B cell (primary cell): ENCODE results near the gene NCK2. TPM values are rescaled to one million over a fixed set of nuclear protein-coding genes. Genes with fewer than 3 reads are reported as not detected.

Source experiments
- ATAC-seq: fragments of 200-7000 bp; cut with Tn5 transposase; one replicate; pipeline ENCODE4 v1.10.0; 2021; ENCODE audit warnings: low read depth, mild to moderate bottlenecking, moderate number of reproducible peaks, moderate library complexity
- CTCF ChIA-PET: fragments of 350-600 bp; sonication (Branson Sonifier 250); formaldehyde crosslinking; loops from one replicate; lab custom pipeline; 2021; ENCODE audit warnings: antibody characterized with exemption, inconsistent platforms; lab: Charles Lee
- POLR2A ChIA-PET: fragments of 350-600 bp; sonication (Branson Sonifier 250); formaldehyde crosslinking; loops from one replicate; lab custom pipeline; 2021; ENCODE audit warnings: antibody characterized with exemption; lab: Charles Lee
- DNase-seq: peaks from one replicate; pipeline ENCODE4 v3.0.0; 2013
- H2AFZ ChIP-seq: 2 replicates; pipeline ENCODE4 v1.6.1; 2012; ENCODE audit warnings: mild to moderate bottlenecking, low read depth, low read length; ENCODE audit not compliant: insufficient read depth, poor library complexity, severe bottlenecking
- H3K27ac ChIP-seq, 2 donors: 1 replicate in 1 of 2; 2 replicates in 1 of 2; pipeline ENCODE4 v1.5.1; 2012 to 2013; ENCODE audit warnings: low read length in 2 of 2, mild to moderate bottlenecking in 2 of 2, moderate library complexity in 1 of 2
- H3K27me3 ChIP-seq, 4 experiments: fragments of 200-600 bp in 1 of 4; sonication (generic) in 1 of 4; replicated peaks in 1 of 4; 1 replicate in 2 of 4; 2 replicates in 2 of 4; pipeline versions ENCODE4 v1.6.1 to v1.7.0; 2013 to 2016; ENCODE audit warnings: low read length in 3 of 4, mild to moderate bottlenecking in 2 of 4, mixed read lengths in 1 of 4, moderate library complexity in 1 of 4; ENCODE audit not compliant: insufficient read depth in 4 of 4, control insufficient read depth in 3 of 4; ENCODE audit errors: control extremely low read depth in 1 of 4
- H3K36me3 ChIP-seq, 2 experiments: replicated peaks in 1 of 2; 1 replicate in 1 of 2; 2 replicates in 1 of 2; pipeline versions ENCODE4 v1.6.1 to v1.7.1; 2013; ENCODE audit warnings: low read length in 1 of 2; ENCODE audit not compliant: insufficient read depth in 2 of 2, control insufficient read depth in 1 of 2; ENCODE audit errors: control extremely low read depth in 1 of 2, extremely low read depth in 1 of 2
- H3K4me1 ChIP-seq, 2 donors: fragments of 200-600 bp in 1 of 2; sonication (generic) in 1 of 2; 1 replicate in 1 of 2; 2 replicates in 1 of 2; pipeline versions ENCODE4 v1.5.1 to v1.6.1; 2013 to 2017; ENCODE audit warnings: low read length in 2 of 2; ENCODE audit not compliant: control insufficient read depth in 2 of 2, insufficient read depth in 2 of 2
- H3K4me2 ChIP-seq: replicated peaks from 2 replicates; pipeline ENCODE3; 2012; ENCODE audit warnings: mild to moderate bottlenecking, low read depth, low read length; ENCODE audit not compliant: poor library complexity, severe bottlenecking
- H3K4me3 ChIP-seq, 5 experiments: fragments of 200-600 bp in 1 of 5; sonication (generic) in 1 of 5; 1 replicate in 3 of 5; 2 replicates in 2 of 5; pipeline versions ENCODE4 v1.5.1 to v1.7.0; 2011 to 2016; ENCODE audit warnings: low read length in 4 of 5, mild to moderate bottlenecking in 4 of 5, low read depth in 2 of 5, control low read depth in 1 of 5, moderate library complexity in 1 of 5; ENCODE audit not compliant: insufficient read depth in 1 of 5; ENCODE audit errors: control extremely low read depth in 1 of 5, extremely low read depth in 1 of 5
- H3K79me2 ChIP-seq: fragments of 200-600 bp; sonication (generic); one replicate; pipeline ENCODE4 v1.6.0; 2016; ENCODE audit warnings: low read length; ENCODE audit not compliant: control insufficient read depth, insufficient read depth
- H3K9ac ChIP-seq: fragments of 200-600 bp; sonication (generic); 2 replicates; pipeline ENCODE4 v1.6.1; 2017; ENCODE audit warnings: mild to moderate bottlenecking, low read length, moderate library complexity
- H3K9me3 ChIP-seq, 3 donors: one replicate each; pipeline versions ENCODE4 v1.6.1 to v1.7.1; 2013; ENCODE audit warnings: low read length in 2 of 3; ENCODE audit not compliant: control insufficient read depth in 2 of 3, insufficient read depth in 1 of 3; ENCODE audit errors: control extremely low read depth in 1 of 3
- H4K20me1 ChIP-seq: 2 replicates; pipeline ENCODE4 v1.6.0; 2012; ENCODE audit warnings: mild to moderate bottlenecking, low read length; ENCODE audit not compliant: insufficient read depth, control insufficient read depth, poor library complexity, severe bottlenecking
- H3K27ac Mint-ChIP-seq: one replicate; pipeline ENCODE4 v1.8.0; 2021; ENCODE audit warnings: mixed read lengths
- H3K27me3 Mint-ChIP-seq: one replicate; pipeline ENCODE4 v1.8.0; 2021; ENCODE audit warnings: mixed read lengths
- H3K4me1 Mint-ChIP-seq: one replicate; pipeline ENCODE4 v1.8.0; 2021; ENCODE audit warnings: mixed read lengths
- H3K4me3 Mint-ChIP-seq: one replicate; pipeline ENCODE4 v1.8.0; 2021; ENCODE audit warnings: mixed read lengths
- H3K9me3 Mint-ChIP-seq: one replicate; pipeline ENCODE4 v1.8.0; 2022; ENCODE audit warnings: mixed read lengths; ENCODE audit not compliant: insufficient read depth
- EZH2 ChIP-seq: IDR thresholded peaks from 2 replicates; pipeline ENCODE4 v1.6.1; 2012; ENCODE audit warnings: borderline replicate concordance, low read depth, mild to moderate bottlenecking, moderate library complexity, low read length; ENCODE audit not compliant: insufficient read depth, poor library complexity, severe bottlenecking
- WGBS: methylation state at CpG from one replicate; pipeline ENCODE4 v1.1.5; 2013; ENCODE audit warnings: missing lambda C conversion rate; ENCODE audit not compliant: insufficient coverage; 5-methylcytosine and 5-hydroxymethylcytosine counted together
- intact Hi-C: fragments of 100-400 bp; cut with micrococcal nuclease; formaldehyde crosslinking; loops from one replicate; pipeline ENCODE4 v1.10.0; 2022
- polyA plus RNA-seq: library from polyadenylated mRNA; depleted of rRNA; stranded (reverse); fragments of >200 nt; gene quantifications from 2 replicates; pipeline ENCODE4 v1.2.3, GENCODE V29; 2012
- total RNA-seq, 2 donors: library from RNA; stranded (reverse); fragments of 120-200 nt in 1 of 2; gene quantifications; 1 replicate in 1 of 2; 2 replicates in 1 of 2; pipeline versions ENCODE4 v1.2.3 to v1.2.4, GENCODE V29; 2013 to 2022
- TF ChIP-seq, protein P1 (sequence below): fragments of 200-600 bp; IDR thresholded peaks from one replicate; pipeline ENCODE4 v1.8.0; 2022; ENCODE audit warnings: antibody characterized with exemption, mild to moderate bottlenecking

NCK2 gene
- total and polyA plus RNA-seq, 2 donors (not counting 1 experiment from before 2014, with no cell fraction given) = 64.2 to 72.3 TPM

- Mint-ChIP-seq H3K9me3 (no peaks in the 10 kb centered on the region), H3K27me3 (no peaks in the 10 kb centered on the region), H3K27ac (peak overlapping the region; percentile 16), H3K4me1 (peaks cover 67% of the 10 kb centered on the region), H3K4me3 (no peak overlapping the region)
- H3K27me3 ChIP-seq = no peaks in the 10 kb centered on the region
- H3K4me2 ChIP-seq = no peak overlapping the region
- CTCF ChIA-PET = no interaction called here
- WGBS = 59% methylated on average over 6 of the region's 6 CpGs
- H3K4me3 ChIP-seq = no peak overlapping the region
- H2AFZ ChIP-seq = no peak overlapping the region
- no peaks in the 10 kb centered on the region for H3K9me3 ChIP-seq
- peaks cover 35 to 42% of the 10 kb centered on the region in 2 donors for H3K4me1 ChIP-seq
- intact Hi-C loops = no loop called here
- peaks cover 99% of the 10 kb centered on the region for H3K79me2 ChIP-seq
- no peak for ATAC-seq
- peaks cover 94% of the 10 kb centered on the region for H4K20me1 ChIP-seq
- DNase-seq = no peak
- H3K9ac ChIP-seq = no peak overlapping the region
- H3K27ac ChIP-seq = no peak overlapping the region
- TF ChIP-seq, protein P1, sequence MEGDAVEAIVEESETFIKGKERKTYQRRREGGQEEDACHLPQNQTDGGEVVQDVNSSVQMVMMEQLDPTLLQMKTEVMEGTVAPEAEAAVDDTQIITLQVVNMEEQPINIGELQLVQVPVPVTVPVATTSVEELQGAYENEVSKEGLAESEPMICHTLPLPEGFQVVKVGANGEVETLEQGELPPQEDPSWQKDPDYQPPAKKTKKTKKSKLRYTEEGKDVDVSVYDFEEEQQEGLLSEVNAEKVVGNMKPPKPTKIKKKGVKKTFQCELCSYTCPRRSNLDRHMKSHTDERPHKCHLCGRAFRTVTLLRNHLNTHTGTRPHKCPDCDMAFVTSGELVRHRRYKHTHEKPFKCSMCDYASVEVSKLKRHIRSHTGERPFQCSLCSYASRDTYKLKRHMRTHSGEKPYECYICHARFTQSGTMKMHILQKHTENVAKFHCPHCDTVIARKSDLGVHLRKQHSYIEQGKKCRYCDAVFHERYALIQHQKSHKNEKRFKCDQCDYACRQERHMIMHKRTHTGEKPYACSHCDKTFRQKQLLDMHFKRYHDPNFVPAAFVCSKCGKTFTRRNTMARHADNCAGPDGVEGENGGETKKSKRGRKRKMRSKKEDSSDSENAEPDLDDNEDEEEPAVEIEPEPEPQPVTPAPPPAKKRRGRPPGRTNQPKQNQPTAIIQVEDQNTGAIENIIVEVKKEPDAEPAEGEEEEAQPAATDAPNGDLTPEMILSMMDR = no peak
- TF ChIP-seq EZH2 = no peak
- POLR2A ChIA-PET = no interaction called here
- H3K36me3 ChIP-seq = peaks cover 1 to 29% of the 10 kb centered on the region in 2 experiments
Measured at GRCh38 chr2:105864262-105864661, 119.5 kb downstream of the NCK2 start.

DNA sequence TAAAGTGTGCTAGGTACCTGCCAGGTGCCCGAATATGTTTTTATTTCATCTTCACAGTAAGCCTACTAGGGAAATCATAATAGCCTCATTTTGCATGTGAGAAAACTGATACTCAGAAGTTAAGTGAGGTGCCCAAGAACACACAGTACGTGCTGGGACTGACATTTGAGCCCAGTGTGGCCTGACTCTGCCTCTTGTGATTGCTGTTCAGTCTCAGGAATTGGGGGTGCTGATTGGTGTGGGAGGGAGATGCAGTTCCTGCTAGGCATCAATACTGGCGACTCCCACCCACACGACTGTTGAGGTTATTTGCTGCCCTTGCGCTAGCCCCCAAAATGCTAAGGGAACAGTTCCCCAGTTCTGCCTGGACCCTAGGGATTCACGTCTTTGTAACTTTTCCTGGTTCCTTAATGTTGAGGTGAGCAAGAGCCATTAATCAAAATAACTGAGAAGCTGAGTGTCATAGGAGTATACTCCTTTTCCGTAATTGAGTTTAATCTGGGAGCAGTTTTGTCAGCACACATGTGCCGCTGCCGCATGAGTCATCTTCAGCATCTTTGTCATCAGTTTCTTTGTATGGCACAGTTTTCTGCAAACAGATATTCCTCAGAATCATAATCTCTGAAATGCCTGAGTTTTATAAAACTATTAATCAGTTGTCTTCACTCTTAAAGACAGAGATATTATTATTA, 120.7 kb downstream of the NCK2 start:
- no peaks in the 10 kb centered on the region for H3K27me3 ChIP-seq
- intact Hi-C loops = loop anchor here (5.0 kb wide), 1 partner anchor 33 kb away; no protein-coding TSS in a partner anchor
- TF ChIP-seq, protein P1 = no peak
- TF ChIP-seq EZH2 = no peak
- peaks cover 69% of the 10 kb centered on the region for H3K4me1 Mint-ChIP-seq
- no peaks in the 10 kb centered on the region for H3K27me3 Mint-ChIP-seq
- no peak overlapping the region for H3K27ac ChIP-seq
- peaks cover 31 to 38% of the 10 kb centered on the region in 2 donors for H3K4me1 ChIP-seq
- no peak overlapping the region for H3K4me3 Mint-ChIP-seq
- POLR2A ChIA-PET = no interaction called here
- no peak overlapping the region for H3K4me2 ChIP-seq
- H3K9me3 ChIP-seq = no peaks in the 10 kb centered on the region
- peak overlapping the region; percentile 61 for H3K27ac Mint-ChIP-seq
- H3K9me3 Mint-ChIP-seq = no peaks in the 10 kb centered on the region
- peaks cover 99% of the 10 kb centered on the region for H3K79me2 ChIP-seq
- no peak overlapping the region for H3K4me3 ChIP-seq
- H4K20me1 ChIP-seq = peaks cover 94% of the 10 kb centered on the region
- DNase-seq (no peak), ATAC-seq (no peak)
- CTCF ChIA-PET = no interaction called here
- WGBS = 100% methylated on average over 5 of the region's 9 CpGs
- H3K9ac ChIP-seq = no peak overlapping the region
- H3K36me3 ChIP-seq = peaks cover 1 to 32% of the 10 kb centered on the region in 2 experiments
- H2AFZ ChIP-seq = no peak overlapping the region
